H9 (cell line): ENCODE results near the gene GTF3C5. TPM values are rescaled to one million over a fixed set of nuclear protein-coding genes. Genes with fewer than 3 reads are reported as not detected.

Experiments
- DNase-seq: peaks from one replicate; pipeline ENCODE4 v3.0.0-alpha.2; 2017
- H2AFZ ChIP-seq: one replicate; pipeline ENCODE4 v1.6.1; 2013; ENCODE audit warnings: mild to moderate bottlenecking, low read length, control low read depth, moderate library complexity
- H2AK5ac ChIP-seq: 2 replicates; pipeline ENCODE4 v1.6.1; 2013; ENCODE audit warnings: low read length, control low read depth, mixed read lengths; ENCODE audit not compliant: insufficient read length
- H2BK120ac ChIP-seq: one replicate; pipeline ENCODE4 v1.6.1; 2013; ENCODE audit warnings: low read depth, mild to moderate bottlenecking, low read length, control low read depth, inconsistent platforms; ENCODE audit not compliant: poor library complexity, severe bottlenecking
- H2BK12ac ChIP-seq: 2 replicates; pipeline ENCODE4 v1.6.1; 2013; ENCODE audit warnings: low read length, control low read depth, mixed read lengths, low read depth; ENCODE audit not compliant: insufficient read length
- H2BK15ac ChIP-seq: 2 replicates; pipeline ENCODE4 v1.6.1; 2013; ENCODE audit warnings: low read depth, low read length, control low read depth
- H2BK20ac ChIP-seq: one replicate; pipeline ENCODE4 v1.6.1; 2013; ENCODE audit warnings: low read depth, mild to moderate bottlenecking, low read length, control low read depth, inconsistent platforms; ENCODE audit not compliant: poor library complexity, severe bottlenecking
- H2BK5ac ChIP-seq: 2 replicates; pipeline ENCODE4 v1.6.1; 2013; ENCODE audit warnings: low read length, control low read depth, mixed read lengths; ENCODE audit not compliant: insufficient read length
- H3K14ac ChIP-seq: 2 replicates; pipeline ENCODE4 v1.6.1; 2013; ENCODE audit warnings: low read length, control low read depth; ENCODE audit not compliant: insufficient read depth
- H3K18ac ChIP-seq: 2 replicates; pipeline ENCODE4 v1.6.1; 2013; ENCODE audit warnings: low read depth, mild to moderate bottlenecking, mixed read lengths, low read length, control low read depth; ENCODE audit not compliant: insufficient read length
- H3K23ac ChIP-seq: 2 replicates; pipeline ENCODE4 v1.6.1; 2013; ENCODE audit warnings: low read length, control low read depth, mixed read lengths, low read depth; ENCODE audit not compliant: insufficient read length
- H3K23me2 ChIP-seq: 2 replicates; pipeline ENCODE4 v1.6.1; 2013; ENCODE audit warnings: low read depth, mild to moderate bottlenecking, mixed read lengths, low read length, control low read depth; ENCODE audit not compliant: insufficient read length, poor library complexity, severe bottlenecking
- H3K27ac ChIP-seq: 2 replicates; pipeline ENCODE4 v1.5.1; 2013; ENCODE audit warnings: low read length, control low read depth, mixed read lengths, low read depth; ENCODE audit not compliant: insufficient read length
- H3K27me3 ChIP-seq: 2 replicates; pipeline ENCODE4 v1.6.1; 2013; ENCODE audit warnings: low read length, control low read depth, inconsistent platforms; ENCODE audit not compliant: insufficient read depth
- H3K4ac ChIP-seq: 2 replicates; pipeline ENCODE4 v1.6.1; 2013; ENCODE audit warnings: low read depth, mild to moderate bottlenecking, control low read depth, inconsistent platforms, low read length, moderate library complexity
- H3K4me1 ChIP-seq: 2 replicates; pipeline ENCODE4 v1.6.1; 2013; ENCODE audit warnings: low read length, control low read depth, inconsistent platforms; ENCODE audit not compliant: insufficient read depth
- H3K4me2 ChIP-seq: 2 replicates; pipeline ENCODE4 v1.6.1; 2013; ENCODE audit warnings: low read length, control low read depth, mixed read lengths; ENCODE audit not compliant: insufficient read length, insufficient read depth
- H3K56ac ChIP-seq: 2 replicates; pipeline ENCODE4 v1.6.1; 2013; ENCODE audit warnings: low read depth, mild to moderate bottlenecking, mixed read lengths, low read length, control low read depth; ENCODE audit not compliant: insufficient read length
- H3K79me1 ChIP-seq: 2 replicates; pipeline ENCODE4 v1.6.1; 2013; ENCODE audit warnings: low read depth, mild to moderate bottlenecking, moderate library complexity, low read length, control low read depth, inconsistent platforms; ENCODE audit not compliant: insufficient read depth, poor library complexity, severe bottlenecking
- H3K79me2 ChIP-seq: 2 replicates; pipeline ENCODE4 v1.6.1; 2013; ENCODE audit warnings: low read length, control low read depth, inconsistent platforms; ENCODE audit not compliant: insufficient read depth
- H3K9ac ChIP-seq: 2 replicates; pipeline ENCODE4 v1.6.1; 2013; ENCODE audit warnings: low read length, control low read depth, mixed read lengths; ENCODE audit not compliant: insufficient read length; ENCODE audit errors: extremely low read depth
- H3K9me3 ChIP-seq: one replicate; pipeline ENCODE4 v1.6.1; 2013; ENCODE audit warnings: low read depth, low read length, inconsistent platforms; ENCODE audit not compliant: control insufficient read depth
- H3T11ph ChIP-seq: one replicate; pipeline ENCODE4 v1.6.1; 2013; ENCODE audit warnings: mild to moderate bottlenecking, low read length, control low read depth, inconsistent platforms
- H4K20me1 ChIP-seq: one replicate; pipeline ENCODE4 v1.6.1; 2013; ENCODE audit not compliant: control insufficient read depth, insufficient read length, insufficient read depth
- H4K5ac ChIP-seq: 2 replicates; pipeline ENCODE4 v1.6.1; 2013; ENCODE audit warnings: low read depth, mild to moderate bottlenecking, mixed read lengths, low read length, control low read depth; ENCODE audit not compliant: insufficient read length
- H4K8ac ChIP-seq: replicated peaks from 2 replicates; pipeline ENCODE4 v1.6.1; 2013; ENCODE audit warnings: low read length, control low read depth, mixed read lengths, low read depth; ENCODE audit not compliant: insufficient read length
- H4K91ac ChIP-seq: 2 replicates; pipeline ENCODE4 v1.6.1; 2013; ENCODE audit warnings: low read depth, mild to moderate bottlenecking, moderate library complexity, mixed read lengths, low read length, control low read depth; ENCODE audit not compliant: insufficient read length
- H3K27ac Mint-ChIP-seq, 3 experiments: 2 replicates in 2 of 3; 3 replicates in 1 of 3; pipeline ENCODE4 v1.8.0; 2020 to 2021; ENCODE audit warnings: mixed read lengths in 3 of 3, mild to moderate bottlenecking in 1 of 3, moderate library complexity in 1 of 3
- H3K27me3 Mint-ChIP-seq: 2 replicates; pipeline ENCODE4 v1.8.0; 2021; ENCODE audit warnings: low read depth, mild to moderate bottlenecking, moderate library complexity, mixed read lengths
- H3K36me3 Mint-ChIP-seq, 3 experiments: 2 replicates in 2 of 3; 3 replicates in 1 of 3; pipeline ENCODE4 v1.8.0; 2020 to 2021; ENCODE audit warnings: low read depth in 3 of 3, mixed read lengths in 3 of 3; ENCODE audit not compliant: insufficient read depth in 1 of 3
- H3K4me1 Mint-ChIP-seq, 2 experiments: 2 replicates each; pipeline ENCODE4 v1.8.0; 2020; ENCODE audit warnings: mixed read lengths in 2 of 2
- H3K4me3 Mint-ChIP-seq, 2 experiments: 2 replicates in 1 of 2; 3 replicates in 1 of 2; pipeline ENCODE4 v1.8.0; 2020 to 2021; ENCODE audit warnings: mild to moderate bottlenecking in 2 of 2, mixed read lengths in 2 of 2, moderate library complexity in 1 of 2
- H3K9me3 Mint-ChIP-seq, 2 experiments: 2 replicates in 1 of 2; 3 replicates in 1 of 2; pipeline ENCODE4 v1.8.0; 2020; ENCODE audit warnings: mild to moderate bottlenecking in 2 of 2, mixed read lengths in 2 of 2, moderate library complexity in 1 of 2
- WGBS: extraction: QIAGEN DNeasy Blood & Tissue Kit; methylation state at CpG from one replicate; pipeline ENCODE4 v1.1.7; 2013; ENCODE audit warnings: missing lambda C conversion rate, low lambda C conversion rate, mixed read lengths; ENCODE audit not compliant: insufficient read length; ENCODE audit errors: extremely low coverage; 5-methylcytosine and 5-hydroxymethylcytosine counted together
- total RNA-seq: library from RNA; stranded (reverse); gene quantifications from 2 replicates; pipeline ENCODE4 v1.2.1, GENCODE V29; 2021
- TF ChIP-seq, protein P1 (sequence below): fragments of 200-600 bp; sonication (generic); conservative IDR thresholded peaks from 3 replicates; pipeline ENCODE4 v1.8.0; 2021; ENCODE audit warnings: antibody characterized with exemption, mild to moderate bottlenecking

GTF3C5 gene
- total RNA-seq, 1 experiment from 2014 or later, result 88.9 TPM

DNA sequence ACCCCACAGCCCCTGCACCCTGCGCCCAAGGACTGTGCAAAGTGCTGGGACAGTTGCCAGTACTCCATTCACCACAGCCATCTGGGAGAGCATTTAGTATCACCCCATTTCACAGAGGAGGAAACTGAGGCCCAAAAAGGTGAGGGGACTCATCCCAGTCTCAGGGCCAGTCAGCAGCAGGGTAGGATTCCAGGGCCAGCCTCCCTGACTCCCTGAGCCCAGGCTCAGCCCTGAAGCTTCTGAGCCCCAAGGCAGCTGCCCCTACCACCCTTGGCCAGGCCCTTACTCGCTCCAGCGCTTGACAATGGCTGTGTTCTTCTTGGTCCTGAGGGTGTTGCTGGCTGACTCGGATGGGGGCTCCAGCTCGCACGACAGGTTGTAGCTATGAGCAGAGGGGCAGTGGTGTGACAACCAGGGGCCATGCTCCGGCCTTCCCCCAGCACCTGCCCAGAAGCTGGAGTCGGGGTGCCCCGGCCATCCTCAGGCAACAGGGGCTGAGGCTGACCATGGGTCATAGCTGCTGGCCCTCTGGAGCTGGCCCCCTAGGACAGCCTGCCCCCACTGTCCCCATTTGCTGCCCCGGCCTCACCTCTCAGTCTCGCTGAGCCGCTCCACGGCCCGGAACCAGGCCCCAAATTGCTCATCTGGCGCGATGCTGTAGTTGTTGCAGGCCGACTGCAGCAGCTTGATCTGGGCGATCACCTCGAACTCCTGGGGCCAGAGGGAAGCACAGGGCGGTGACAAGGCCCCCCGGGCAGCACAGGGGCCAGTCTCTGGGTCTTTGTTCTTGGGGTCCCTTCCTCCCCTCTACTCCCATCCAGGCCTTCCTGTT is 71.6 kb downstream of the GTF3C5 start:
- Mint-ChIP-seq H3K27ac (no peak overlapping the region; a peak in 1 of 7 replicates), H3K9me3 (peaks cover 0 to 2% of the 10 kb centered on the region in 2 experiments; a peak in 3 of 5 replicates), H3K27me3 (no peaks in the 10 kb centered on the region), H3K4me3 (no peak overlapping the region), H3K4me1 (peaks cover 2 to 9% of the 10 kb centered on the region in 2 experiments; a peak in 2 of 4 replicates), H3K36me3 (peaks cover 39 to 66% (median 56%) of the 10 kb centered on the region in 3 experiments)
- Histone ChIP-seq H3K27me3 (no peaks in the 10 kb centered on the region), H2BK5ac (no peak overlapping the region), H3K4me2 (no peak overlapping the region), H2BK12ac (no peak overlapping the region), H3K18ac (no peak overlapping the region), H4K20me1 (no peaks in the 10 kb centered on the region), H3K9ac (no peak overlapping the region), H4K8ac (no peak overlapping the region), H4K5ac (no peak overlapping the region), H3T11ph (no peak overlapping the region), H2AFZ (no peak overlapping the region), H2AK5ac (no peak overlapping the region), H4K91ac (no peak overlapping the region), H3K79me2 (no peaks in the 10 kb centered on the region; the same call in 1 of the 2 replicates), H3K23me2 (no peaks in the 10 kb centered on the region), H3K4ac (no peak overlapping the region), H3K14ac (no peak overlapping the region), H2BK15ac (no peak overlapping the region), H3K4me1 (no peaks in the 10 kb centered on the region), H3K56ac (no peak overlapping the region), H3K27ac (no peak overlapping the region), H2BK20ac (no peak overlapping the region), H3K79me1 (no peaks in the 10 kb centered on the region), H3K9me3 (no peaks in the 10 kb centered on the region), H2BK120ac (no peak overlapping the region), H3K23ac (no peak overlapping the region)
- WGBS, result no CpG with 5 or more reads among the region's 21 CpGs
- no peak for DNase-seq
- TF ChIP-seq, protein P1, sequence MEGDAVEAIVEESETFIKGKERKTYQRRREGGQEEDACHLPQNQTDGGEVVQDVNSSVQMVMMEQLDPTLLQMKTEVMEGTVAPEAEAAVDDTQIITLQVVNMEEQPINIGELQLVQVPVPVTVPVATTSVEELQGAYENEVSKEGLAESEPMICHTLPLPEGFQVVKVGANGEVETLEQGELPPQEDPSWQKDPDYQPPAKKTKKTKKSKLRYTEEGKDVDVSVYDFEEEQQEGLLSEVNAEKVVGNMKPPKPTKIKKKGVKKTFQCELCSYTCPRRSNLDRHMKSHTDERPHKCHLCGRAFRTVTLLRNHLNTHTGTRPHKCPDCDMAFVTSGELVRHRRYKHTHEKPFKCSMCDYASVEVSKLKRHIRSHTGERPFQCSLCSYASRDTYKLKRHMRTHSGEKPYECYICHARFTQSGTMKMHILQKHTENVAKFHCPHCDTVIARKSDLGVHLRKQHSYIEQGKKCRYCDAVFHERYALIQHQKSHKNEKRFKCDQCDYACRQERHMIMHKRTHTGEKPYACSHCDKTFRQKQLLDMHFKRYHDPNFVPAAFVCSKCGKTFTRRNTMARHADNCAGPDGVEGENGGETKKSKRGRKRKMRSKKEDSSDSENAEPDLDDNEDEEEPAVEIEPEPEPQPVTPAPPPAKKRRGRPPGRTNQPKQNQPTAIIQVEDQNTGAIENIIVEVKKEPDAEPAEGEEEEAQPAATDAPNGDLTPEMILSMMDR, result no peak
